GM15510 (cell line): ENCODE data around the gene NCKAP5.

Experiments used
- POLR2A ChIP-seq: IDR thresholded peaks from 3 replicates; pipeline ENCODE4 v1.6.1; 2011; ENCODE audit warnings: borderline replicate concordance; ENCODE audit not compliant: insufficient read length; ENCODE audit errors: extremely low read depth

Gene NCKAP5

DNA sequence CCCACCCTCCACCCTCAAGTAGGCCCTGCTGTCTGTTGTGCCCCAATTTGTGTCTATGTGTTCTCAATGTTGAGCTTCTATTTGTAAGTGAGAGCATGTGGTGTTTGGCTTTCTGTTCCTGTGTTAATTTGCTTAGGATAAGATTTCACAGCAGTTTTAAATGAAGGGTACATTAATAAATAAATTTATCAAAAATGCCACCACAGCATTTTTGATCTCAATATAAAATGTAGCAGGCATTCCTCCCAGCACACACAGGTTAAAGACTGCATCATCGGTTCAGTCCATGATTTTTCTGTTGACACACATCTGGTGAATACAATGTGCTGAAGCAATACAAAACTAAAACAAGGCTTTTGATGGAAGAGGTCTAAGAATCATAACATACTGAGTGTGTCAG is 486.2 kb downstream of the NCKAP5 start:
- no peak for TF ChIP-seq POLR2A

DNA sequence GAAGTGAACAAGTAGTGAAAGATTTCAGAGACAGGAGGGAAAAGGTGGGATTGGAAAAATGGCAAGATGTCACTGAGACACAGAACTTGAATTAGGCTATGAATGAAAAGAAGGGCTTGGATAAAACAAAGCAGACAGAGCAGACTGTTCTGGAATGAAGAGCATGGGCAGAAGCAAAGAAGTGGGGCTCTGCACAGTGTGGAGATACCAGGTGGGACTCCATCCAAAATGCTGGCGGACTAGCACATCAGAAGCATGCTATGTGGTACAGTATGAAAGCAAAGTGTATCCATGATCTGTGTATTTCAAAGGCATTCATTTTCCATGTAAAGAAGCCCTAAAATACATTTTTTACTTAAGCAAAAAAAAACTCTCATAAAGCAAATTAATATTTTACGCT is 487.4 kb downstream of the NCKAP5 start:
- no peak for TF ChIP-seq POLR2A

DNA sequence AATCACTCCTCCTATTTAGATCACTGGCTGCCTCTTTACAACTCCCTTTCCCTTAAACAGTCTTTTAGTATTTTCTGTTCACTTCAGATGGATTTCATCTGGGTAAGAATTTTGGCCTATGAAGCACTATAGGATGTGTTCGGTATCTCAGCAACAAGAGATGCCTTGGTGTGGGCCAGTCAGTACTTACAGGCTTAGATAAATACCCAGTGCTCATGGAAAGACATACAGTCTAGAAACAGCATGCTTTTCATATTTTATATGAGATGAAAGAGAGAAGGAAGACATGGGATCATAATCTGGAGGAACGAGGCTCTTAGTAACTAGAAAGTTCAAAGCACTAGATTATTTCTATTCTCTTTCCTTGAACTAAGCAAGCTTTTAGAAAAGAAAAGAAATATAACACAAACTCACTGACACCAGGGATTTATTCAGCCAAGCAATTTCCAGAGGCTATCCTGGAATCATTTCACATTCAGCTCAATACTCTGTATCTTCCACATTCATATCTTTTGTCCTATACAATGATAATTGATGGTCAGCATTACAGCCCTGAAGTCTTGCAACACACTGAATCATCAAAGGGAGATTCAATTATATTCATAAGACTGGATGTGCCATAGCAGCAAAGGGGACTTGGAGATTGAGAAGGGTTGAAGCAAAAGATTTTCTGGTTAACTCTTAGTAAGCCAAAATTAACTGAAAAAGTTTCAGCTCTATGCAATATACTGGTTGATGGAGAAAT is 489.4 kb downstream of the NCKAP5 start:
- TF ChIP-seq POLR2A = no peak

DNA sequence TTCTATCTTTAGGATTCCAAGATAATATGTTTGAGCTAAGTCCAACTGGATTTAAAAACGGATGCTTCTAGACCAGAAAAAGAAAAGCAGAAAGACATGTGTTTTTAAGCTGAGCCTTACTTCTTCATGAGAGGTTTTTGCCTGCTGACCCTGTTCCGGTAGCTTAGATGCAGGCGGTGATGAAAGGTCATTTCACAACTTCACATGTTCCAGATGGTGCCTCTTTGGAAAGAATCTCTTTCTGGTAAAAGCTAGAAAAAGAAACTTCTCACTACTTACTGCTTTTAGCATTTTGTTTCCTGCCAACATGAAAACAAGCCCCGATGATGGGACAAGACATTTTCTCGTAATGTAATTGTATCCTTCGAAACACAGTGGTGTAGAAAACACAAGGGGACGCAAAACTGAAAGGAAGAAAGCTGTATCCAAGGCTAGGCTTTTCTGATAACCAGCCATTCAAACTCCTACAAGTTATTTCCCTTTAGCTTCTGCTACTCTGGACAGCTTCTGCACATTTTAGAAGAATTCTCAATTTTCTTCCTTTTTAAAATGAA is 490.9 kb downstream of the NCKAP5 start:
- no peak for TF ChIP-seq POLR2A

DNA sequence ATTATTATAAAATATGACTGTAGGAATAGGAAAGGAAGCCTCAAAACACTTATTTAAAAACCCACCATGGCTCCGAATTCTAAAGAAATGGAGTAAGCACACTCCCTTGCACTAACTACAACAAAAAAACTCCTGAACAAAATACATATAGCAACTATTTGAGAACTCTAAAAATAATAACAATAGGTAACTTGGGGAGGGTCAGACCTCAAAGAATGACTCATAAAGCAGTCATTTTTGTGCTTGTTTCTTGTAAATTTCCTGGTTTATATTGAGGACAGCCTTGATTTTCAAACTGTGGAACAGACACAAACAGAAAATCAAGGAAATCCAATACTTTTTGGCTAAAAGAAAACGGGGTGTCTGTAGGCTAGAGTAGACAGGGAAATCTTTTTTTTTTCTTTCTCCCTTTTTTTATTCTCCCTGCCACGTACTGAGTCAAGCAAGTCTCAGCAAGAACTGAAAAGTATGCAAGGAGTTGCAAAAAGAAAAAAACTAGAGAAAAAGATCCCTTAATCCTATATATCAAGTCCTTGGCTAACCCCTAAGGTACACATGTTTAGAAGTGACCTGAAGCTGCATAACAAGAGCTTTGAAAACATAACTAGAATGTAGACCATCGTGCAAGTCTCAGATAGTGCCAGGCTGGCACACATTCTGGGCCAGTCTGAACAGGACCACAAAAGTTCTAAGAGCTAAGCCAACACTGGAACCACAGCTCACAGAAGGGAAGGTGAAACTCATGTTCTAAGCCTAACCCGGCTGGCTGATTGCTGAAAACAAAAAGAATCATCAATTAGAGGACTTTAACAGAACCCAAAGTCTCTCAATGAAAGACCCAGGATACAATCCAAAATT is 495.2 kb downstream of the NCKAP5 start:
- no peak for TF ChIP-seq POLR2A

DNA sequence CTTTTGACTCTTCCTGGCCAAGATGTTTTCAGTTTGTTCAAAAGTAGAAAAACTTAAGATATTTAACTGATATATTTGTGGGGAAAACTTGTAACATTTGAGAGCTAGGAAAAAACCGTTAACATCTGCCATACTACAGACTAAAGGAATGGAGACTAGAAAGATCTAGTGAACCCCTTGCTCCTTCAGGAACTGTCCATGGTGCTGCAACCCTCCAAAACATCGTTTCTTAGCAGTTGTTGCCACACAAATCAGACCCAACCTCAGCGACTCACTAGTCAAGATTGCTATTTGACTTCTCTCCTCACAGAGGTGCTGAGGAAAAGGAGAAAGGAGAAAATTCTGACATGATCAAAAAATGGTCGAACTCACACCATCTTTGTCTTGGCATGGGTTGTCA is 504.5 kb downstream of the NCKAP5 start:
- no peak for TF ChIP-seq POLR2A

DNA sequence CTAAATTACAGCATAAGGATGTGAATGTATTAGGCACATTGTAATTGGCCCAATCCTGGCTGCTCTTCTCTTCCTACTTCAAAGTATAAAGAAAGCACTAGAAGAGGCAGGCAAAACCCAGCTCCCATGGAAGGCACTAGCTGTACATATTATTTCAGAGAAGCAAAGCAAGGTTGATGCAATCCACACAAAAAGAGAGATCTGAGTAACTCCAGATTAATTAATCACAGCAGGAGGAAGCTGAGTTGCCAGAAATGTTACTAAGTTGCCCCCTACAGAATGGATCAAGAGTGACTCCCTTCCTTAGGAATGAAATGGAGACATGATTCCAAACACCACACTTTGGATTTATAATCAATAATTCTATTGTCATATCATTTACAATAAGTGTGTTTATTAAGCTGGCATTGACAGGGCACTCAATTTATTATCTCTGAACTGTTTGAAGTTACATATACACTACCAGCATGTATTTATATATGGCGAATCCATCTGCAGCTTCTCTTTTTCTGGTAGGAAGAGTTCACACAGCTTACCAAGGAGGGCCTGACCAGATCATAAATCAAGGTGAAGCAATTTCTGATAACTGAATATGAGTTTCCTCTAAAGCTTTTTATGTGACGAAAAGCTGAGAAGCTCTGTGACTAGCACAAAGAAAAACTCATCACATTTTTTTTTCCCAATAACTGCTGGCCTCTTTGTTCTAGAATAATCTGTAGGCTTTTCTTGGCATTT is 505.2 kb downstream of the NCKAP5 start:
- no peak for TF ChIP-seq POLR2A

DNA sequence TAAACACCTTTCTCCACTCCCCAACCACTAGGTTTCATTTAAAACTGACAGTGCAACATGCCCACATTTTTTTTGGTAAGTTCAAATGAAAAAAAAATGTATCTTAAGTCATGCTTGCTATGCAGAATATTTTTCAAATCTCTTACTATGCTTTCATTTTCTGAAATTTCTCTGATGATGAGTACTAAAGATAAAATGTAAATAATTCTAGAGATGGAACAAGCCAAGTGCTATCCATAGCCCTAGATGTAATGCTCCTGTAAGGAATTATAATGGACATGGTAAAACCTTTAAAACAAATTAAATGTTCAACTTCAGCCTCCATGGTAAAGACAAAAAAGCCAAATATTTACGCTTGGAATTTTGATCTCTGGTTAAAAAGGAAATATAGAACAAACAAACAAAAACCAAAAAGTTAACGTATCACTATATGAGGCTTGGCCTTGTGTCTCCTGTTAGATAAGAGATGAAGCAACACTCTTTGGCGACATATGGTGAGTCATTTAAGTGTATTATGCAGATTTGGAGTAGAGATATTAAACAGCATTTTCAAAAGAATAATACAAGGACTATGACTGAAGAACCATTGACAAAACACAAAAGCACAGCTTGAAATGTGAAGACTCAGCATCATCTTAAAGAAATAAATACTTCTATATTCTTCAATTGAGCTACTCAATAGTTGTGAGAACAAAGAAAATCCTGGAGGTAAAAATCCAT is 506.2 kb downstream of the NCKAP5 start:
- no peak for TF ChIP-seq POLR2A

DNA sequence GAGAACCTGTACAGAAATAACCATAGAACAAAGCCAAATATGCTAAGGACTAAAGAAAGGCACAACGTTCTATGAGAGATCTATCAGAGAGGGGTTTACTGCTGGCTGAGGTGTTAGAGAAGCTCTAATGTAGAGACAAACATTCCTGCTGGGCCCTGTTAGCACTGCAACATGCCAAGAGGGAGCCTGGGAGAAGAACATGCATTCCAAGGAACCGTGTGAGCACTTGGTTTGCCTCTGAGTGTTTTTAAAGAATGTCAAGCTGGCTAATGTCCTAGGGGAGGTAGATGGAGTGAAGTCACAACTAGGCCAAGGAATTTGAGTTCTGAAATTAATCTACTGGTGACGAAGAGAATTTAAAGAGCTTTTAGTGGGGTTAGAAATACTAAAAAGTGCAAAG is 514.0 kb downstream of the NCKAP5 start:
- no peak for TF ChIP-seq POLR2A

DNA sequence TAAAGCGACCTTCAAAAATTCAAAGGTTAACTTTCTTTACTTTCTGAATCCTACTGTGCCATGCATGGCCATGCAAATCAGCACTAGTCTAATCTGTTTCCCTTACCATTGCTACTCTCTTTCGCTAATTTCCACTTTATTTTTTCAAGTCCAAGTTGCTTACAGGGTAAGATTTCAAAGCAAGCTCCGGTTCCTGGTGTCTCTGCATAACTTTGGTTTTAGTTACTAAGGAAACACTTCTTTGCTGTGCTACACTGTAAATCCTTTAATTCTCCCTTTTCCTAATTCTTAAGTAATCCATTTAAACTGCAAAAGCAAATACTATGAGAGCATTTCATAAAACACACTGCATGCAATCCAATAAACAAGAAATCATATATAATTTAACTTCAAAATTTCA is 514.7 kb downstream of the NCKAP5 start:
- no peak for TF ChIP-seq POLR2A

DNA sequence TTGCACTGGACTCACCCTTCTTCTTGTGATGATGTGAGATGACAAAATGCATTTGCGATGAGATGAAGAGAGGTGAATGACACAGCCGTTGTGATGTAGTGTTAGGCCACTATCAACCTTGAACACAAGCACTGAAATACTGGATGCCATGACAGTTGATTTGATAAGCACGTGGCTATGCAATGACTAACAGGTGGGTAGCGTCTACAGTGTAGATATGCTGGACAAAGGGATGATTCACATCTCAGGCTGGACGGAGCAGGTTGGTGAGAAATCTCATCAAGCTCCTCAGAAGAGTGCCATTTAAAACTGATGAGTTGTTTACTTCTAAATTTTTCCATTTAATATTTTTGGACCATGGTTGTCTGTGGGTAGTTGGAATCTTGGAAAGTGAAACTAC is 522.5 kb downstream of the NCKAP5 start:
- no peak for TF ChIP-seq POLR2A

DNA sequence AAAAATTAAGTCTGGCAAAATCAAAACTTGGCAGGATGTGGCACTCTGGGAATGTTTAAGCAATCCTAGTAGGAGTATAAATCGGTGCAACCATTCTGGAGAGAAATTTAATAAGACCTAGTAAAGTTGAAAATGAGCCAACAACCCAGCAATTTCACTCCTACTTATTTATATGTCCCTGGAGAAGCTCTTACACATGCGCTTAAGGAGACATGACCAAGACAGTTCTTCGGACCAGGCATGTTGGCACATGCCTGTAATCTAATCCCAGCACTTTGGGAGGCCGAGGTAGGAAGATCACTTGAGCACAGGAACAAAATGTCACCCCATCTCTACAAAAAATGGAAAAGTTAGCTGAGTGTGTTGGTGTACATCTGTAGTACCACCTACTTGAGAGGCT is 523.7 kb downstream of the NCKAP5 start:
- TF ChIP-seq POLR2A = no peak

DNA sequence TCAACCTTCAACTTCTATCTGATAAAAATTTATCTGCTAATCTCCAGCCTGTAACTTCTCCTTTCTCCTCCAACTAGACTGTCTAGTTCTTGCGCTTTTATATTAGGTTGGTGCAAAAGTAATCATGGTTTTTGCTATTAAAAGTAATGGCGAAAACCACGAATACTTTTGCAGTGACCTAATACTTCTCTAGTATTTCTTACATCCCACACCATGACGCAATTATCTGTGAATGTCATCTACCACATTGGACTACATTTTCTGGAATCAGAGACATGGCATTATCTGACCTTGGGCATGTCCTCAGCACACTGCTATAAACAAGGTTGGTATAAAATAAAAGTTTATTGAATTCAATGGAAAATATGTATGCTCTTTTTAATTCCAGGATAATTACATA is 528.1 kb downstream of the NCKAP5 start:
- no peak for TF ChIP-seq POLR2A

DNA sequence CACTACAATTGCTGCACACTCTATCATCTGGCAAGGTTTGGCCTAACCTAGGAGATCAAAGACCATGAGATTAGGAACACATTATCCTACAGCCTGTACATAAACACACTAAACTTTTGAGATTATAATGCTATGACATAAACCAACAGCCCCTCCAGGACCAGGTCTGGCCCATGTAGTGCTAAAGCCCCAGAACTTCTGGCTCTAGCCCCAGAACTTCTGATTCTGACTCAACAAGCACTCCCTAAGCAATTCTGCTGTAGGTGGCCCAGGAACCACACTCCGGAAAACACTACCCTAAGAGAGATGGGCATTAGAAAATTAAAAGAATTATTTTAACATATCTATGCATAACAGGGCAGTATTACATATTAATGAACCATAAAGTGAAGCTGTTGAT is 528.7 kb downstream of the NCKAP5 start:
- TF ChIP-seq POLR2A = no peak

DNA sequence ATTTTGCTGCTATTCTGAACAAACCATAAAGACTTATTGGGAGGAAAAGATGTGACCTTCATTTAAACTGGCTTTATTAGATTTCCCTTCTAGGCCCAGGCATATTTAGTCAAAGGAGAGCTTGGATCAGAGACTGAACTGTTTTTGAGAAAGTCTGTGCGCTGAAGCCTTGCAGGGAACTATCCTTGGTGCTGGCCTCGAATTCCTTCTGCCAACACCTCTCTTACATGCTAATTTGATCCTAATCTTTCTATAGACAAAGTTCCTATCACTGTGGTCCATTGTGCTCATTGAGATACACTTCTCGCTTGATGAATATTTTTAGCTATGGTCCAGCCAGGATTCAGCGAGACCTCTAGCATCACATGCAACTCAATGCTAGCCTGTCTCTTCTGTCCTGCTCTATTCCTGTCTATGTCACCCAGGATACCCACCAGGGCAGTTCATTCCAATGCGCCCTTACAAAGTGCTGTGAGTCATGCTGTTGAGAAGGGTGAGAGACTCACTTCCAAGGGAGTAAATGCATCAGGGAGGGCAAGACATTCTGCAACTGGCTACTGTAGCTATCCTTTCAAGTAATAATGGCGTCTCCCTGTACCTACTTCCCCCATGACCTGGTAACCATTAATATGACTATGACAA is 541.6 kb downstream of the NCKAP5 start:
- no peak for TF ChIP-seq POLR2A

DNA sequence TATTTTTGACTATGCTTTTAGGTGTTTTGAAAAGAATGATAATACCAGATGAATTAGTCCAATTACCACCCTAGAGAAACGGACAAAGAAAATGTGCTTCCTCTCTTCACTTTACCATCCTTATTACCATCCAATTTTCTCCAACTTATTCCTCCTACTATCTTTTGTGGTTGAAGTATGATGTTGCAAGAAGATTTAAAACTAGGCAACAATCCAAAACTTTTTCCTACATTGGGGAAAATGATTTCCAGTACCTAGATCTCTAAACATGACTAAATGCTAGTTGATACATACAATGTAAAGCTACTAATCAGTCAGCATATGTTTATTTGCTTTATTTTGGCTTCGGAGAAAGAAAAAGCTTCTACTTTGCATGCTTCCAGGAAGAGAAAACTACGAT is 543.3 kb downstream of the NCKAP5 start:
- no peak for TF ChIP-seq POLR2A
